BLaER1 treated with 17β-estradiol and CSF1 and Interleukin-3, amounts not matched to agents 10 nM and 100 nM (cell line): ENCODE data around the gene NR2C2AP.

Experiments
- H3K27ac ChIP-seq, 11 experiments: shearing (Covaris generic); formaldehyde crosslinking; 2 replicates each; pipeline ENCODE4 v1.8.1; 2022
- H3K27me3 ChIP-seq, 11 experiments: shearing (Covaris generic); formaldehyde crosslinking; 2 replicates each; pipeline ENCODE4 v1.8.1; 2022
- H3K36me3 ChIP-seq, 11 experiments: shearing (Covaris generic); formaldehyde crosslinking; 2 replicates each; pipeline ENCODE4 v1.8.1; 2022
- H3K4me1 ChIP-seq, 10 experiments: shearing (Covaris generic); formaldehyde crosslinking; 2 replicates each; pipeline ENCODE4 v1.8.1; 2022
- H3K4me2 ChIP-seq, 11 experiments: shearing (Covaris generic); formaldehyde crosslinking; 2 replicates each; pipeline ENCODE4 v1.8.1; 2022
- H3K4me3 ChIP-seq, 10 experiments: shearing (Covaris generic); formaldehyde crosslinking; 2 replicates each; pipeline ENCODE4 v1.8.1; 2022
- H3K9ac ChIP-seq, 11 experiments: shearing (Covaris generic); formaldehyde crosslinking; 2 replicates each; pipeline ENCODE4 v1.8.1; 2022
- H3K9me3 ChIP-seq, 11 experiments: shearing (Covaris generic); formaldehyde crosslinking; replicated peaks in 1 of 11; 2 replicates each; pipeline ENCODE4 v1.8.1; 2022
- H4K20me1 ChIP-seq, 11 experiments: shearing (Covaris generic); formaldehyde crosslinking; 2 replicates each; pipeline ENCODE4 v1.8.1; 2022
- Cebpa-rat ChIP-seq, 11 experiments: shearing (Covaris generic); IDR thresholded peaks; 2 replicates each; pipeline ENCODE4 v1.8.1; 2022

The NR2C2AP gene

DNA sequence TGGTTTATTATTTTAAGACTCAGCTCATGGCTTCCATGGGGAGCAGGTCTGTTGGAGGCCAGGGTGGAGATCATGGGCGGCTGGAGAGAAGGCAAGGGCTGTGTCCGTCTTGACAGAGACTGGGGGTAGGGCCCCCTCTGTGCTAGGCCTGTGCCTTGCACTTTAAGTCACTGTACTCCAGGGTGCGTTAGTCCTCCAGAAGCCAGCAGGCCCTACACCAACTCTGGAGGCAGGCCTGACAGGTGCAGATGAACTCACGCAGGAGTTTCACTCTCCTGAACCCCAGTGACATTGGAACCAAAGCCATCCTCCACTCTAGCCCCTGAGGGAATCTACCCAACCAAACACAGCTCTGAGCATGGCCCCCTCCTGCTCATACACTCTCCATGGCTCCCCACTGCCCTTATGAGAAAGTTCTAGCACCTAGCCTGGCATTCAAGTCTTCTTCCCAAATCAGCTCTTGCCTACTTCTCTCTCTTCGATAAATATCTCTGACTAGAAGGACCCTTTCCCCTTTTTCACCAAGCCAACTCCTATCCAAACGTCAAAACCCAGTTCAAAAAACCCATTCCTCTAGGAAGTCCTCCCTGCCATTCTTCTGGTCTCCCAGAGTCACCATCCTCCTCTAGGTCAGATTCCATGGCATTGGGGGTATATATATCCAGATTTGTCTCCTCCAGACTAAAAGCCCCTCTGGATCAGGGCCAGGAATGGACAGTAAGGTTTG, 48.3 kb downstream of the NR2C2AP start:
- H4K20me1 ChIP-seq: peaks cover 0 to 7% (median 0%) of the 10 kb centered on the region in 11 experiments; a peak in 1 of 22 replicates
- H3K27ac ChIP-seq: no peak overlapping the region
- no peak overlapping the region for H3K4me3 ChIP-seq
- H3K9ac ChIP-seq: no peak overlapping the region
- H3K4me1 ChIP-seq: peaks cover 0 to 21% (median 7%) of the 10 kb centered on the region in 10 experiments; a peak in 16 of 20 replicates
- no peak for TF ChIP-seq Cebpa-rat (IDR thresholded peaks at IDR 0.05)
- no peaks in the 10 kb centered on the region for H3K27me3 ChIP-seq
- peaks cover 16 to 30% (median 22%) of the 10 kb centered on the region in 11 experiments; a peak in 21 of 22 replicates for H3K36me3 ChIP-seq
- peaks cover 0 to 12% (median 4%) of the 10 kb centered on the region in 11 experiments; a peak in 8 of 22 replicates for H3K9me3 ChIP-seq
- H3K4me2 ChIP-seq: no peak overlapping the region

DNA sequence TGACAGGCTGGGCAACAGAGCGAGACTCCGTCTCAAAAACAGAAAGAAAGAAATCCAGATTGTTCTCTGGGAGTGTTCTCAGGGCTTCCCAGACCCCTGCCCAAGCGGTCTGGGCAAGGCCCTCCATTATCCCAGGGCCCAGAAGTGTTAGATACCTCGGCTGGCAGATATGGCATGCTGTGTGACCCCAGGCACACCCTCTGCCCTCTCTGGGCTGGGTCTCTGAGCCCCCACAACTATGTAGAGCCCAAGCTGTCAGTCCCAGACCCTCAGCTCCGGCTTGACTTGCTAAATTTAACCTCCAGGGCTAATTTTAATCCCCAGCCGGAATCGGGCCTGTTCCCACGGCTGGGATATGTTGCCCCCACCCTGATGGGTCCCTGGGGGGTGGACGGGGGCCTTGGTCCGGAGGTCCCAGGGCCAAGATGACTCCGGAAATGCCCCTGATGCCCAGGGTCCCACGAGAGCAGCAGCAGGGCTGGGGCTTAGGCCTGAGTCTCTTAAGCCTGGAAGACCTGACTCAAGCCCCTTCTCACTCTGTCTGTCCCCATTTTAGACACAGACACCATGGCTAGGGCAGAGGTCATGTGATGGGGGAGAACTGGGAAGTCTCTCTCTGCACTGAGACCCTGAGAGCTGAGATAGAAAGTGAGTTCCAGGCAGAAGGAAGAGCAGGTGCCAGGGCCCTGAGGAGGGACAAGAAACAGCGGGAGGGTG, 50.4 kb downstream of the NR2C2AP start:
- Histone ChIP-seq H3K9ac (no peak overlapping the region; a peak in 2 of 22 replicates), H3K4me1 (peaks cover 0 to 10% (median 0%) of the 10 kb centered on the region in 10 experiments; a peak in 4 of 20 replicates), H3K4me2 (peak overlapping the region in 2 of 11 experiments; percentile 6 to 13; a peak in 2 of 22 replicates), H4K20me1 (peaks cover 0 to 4% (median 0%) of the 10 kb centered on the region in 11 experiments; a peak in 1 of 22 replicates), H3K4me3 (no peak overlapping the region), H3K27ac (no peak overlapping the region), H3K27me3 (no peaks in the 10 kb centered on the region), H3K9me3 (peaks cover 0 to 12% (median 4%) of the 10 kb centered on the region in 11 experiments; a peak in 8 of 22 replicates), H3K36me3 (peaks cover 20 to 47% (median 33%) of the 10 kb centered on the region in 11 experiments)
- TF ChIP-seq Cebpa-rat (IDR thresholded peaks at IDR 0.05): no peak

GRCh38 chr19:19151418-19151817, 51.8 kb downstream of the NR2C2AP start:
- Histone ChIP-seq H3K4me2 (no peak overlapping the region), H4K20me1 (peaks cover 0 to 4% (median 0%) of the 10 kb centered on the region in 11 experiments; a peak in 1 of 22 replicates), H3K36me3 (peaks cover 26 to 51% (median 40%) of the 10 kb centered on the region in 11 experiments), H3K9me3 (peaks cover 0 to 12% (median 4%) of the 10 kb centered on the region in 11 experiments; a peak in 8 of 22 replicates), H3K9ac (peak overlapping the region in 2 of 11 experiments; percentile 7 to 23; a peak in 2 of 22 replicates), H3K27me3 (no peaks in the 10 kb centered on the region), H3K27ac (no peak overlapping the region), H3K4me3 (no peak overlapping the region), H3K4me1 (peaks cover 0 to 6% (median 0%) of the 10 kb centered on the region in 10 experiments; a peak in 4 of 20 replicates)
- no peak for TF ChIP-seq Cebpa-rat (IDR thresholded peaks at IDR 0.05)
